Left lung (tissue), 10 donors: ENCODE data around the gene CXCR1. TPM values are rescaled to one million over a fixed set of nuclear protein-coding genes. Genes with fewer than 3 reads are reported as not detected.
A peak's percentile ranks its signal among the peaks of the same experiment; 100 is the strongest.
"Not testable (repeated sequence)": the region's sequence is repeated elsewhere in the genome, so short reads cannot be mapped to it uniquely, and the experiment has no call there.

Experiments
- ATAC-seq: fragments of 200-7000 bp; cut with Tn5 transposase; one replicate; pipeline ENCODE4 v1.9.1; 2020; ENCODE audit warnings: moderate library complexity
- DNase-seq, 4 donors: peaks; one replicate each; pipeline ENCODE4 v3.0.0-alpha.2; 2013 to 2020
- H3K27ac ChIP-seq, 2 donors: fragments of 200-600 bp; sonication (generic) in 1 of 2; one replicate each; pipeline versions ENCODE4 v1.5.0 to v1.8.0; 2020 to 2021
- H3K27me3 ChIP-seq, 2 donors: fragments of 200-600 bp; sonication (generic) in 1 of 2; one replicate each; pipeline versions ENCODE4 v1.5.0 to v1.8.0; 2020 to 2021
- H3K36me3 ChIP-seq, 2 donors: fragments of 200-600 bp; sonication (generic) in 1 of 2; one replicate each; pipeline versions ENCODE4 v1.5.0 to v1.8.0; 2020 to 2021
- H3K4me1 ChIP-seq, 2 donors: fragments of 200-600 bp; one replicate each; pipeline ENCODE4 v1.8.0; 2021
- H3K4me3 ChIP-seq, 2 donors: fragments of 200-600 bp; sonication (generic) in 1 of 2; one replicate each; pipeline versions ENCODE4 v1.5.0 to v1.8.0; 2020 to 2021; ENCODE audit warnings: mild to moderate bottlenecking in 1 of 2
- H3K9me3 ChIP-seq, 2 donors: fragments of 200-600 bp; sonication (generic) in 1 of 2; one replicate each; pipeline versions ENCODE4 v1.5.0 to v1.8.0; 2020 to 2021
- CTCF ChIP-seq, 2 donors: fragments of 200-600 bp; sonication (generic) in 1 of 2; IDR thresholded peaks; one replicate each; pipeline versions ENCODE4 v1.5.0 to v1.8.0; 2021; ENCODE audit warnings: antibody characterized with exemption in 2 of 2
- intact Hi-C, 2 donors: fragments of 100-400 bp; cut with DNase I; formaldehyde crosslinking; loops; one replicate each; pipeline versions ENCODE4 v1.11.2 to v1.14.2; 2022
- polyA plus RNA-seq, 6 donors: library from polyadenylated mRNA; unstranded; fragments of 120-200 nt; gene quantifications; one replicate each; pipeline ENCODE4 v1.2.1, GENCODE V29; 2013; ENCODE audit not compliant: insufficient read length in 6 of 6
- total RNA-seq, 2 donors: library from RNA; stranded (reverse); fragmentation: NEBNext Ultra II Directional; extraction: Animal tissue kit (Norgen Biotek cat#: 25700); gene quantifications; one replicate each; pipeline ENCODE4 v1.2.1, GENCODE V29; 2021
- donor health status: DM: no; HTN: yes; CAD: no.
- donor health status: DM: no; HTN: no; CAD: no.

CXCR1 gene
- total and polyA plus RNA-seq, 8 donors = 0.06 to 21.0 (median 0.10) TPM; not detected in 1

GRCh38 chr2:218128781-218129457 is 37.8 kb downstream of the CXCR1 start:
- no peak for ATAC-seq
- no peak for DNase-seq
- H3K27ac ChIP-seq = peak overlapping the region in 1 of 2 donors; percentile 87
- H3K27me3 ChIP-seq = no peaks in the 10 kb centered on the region
- TF ChIP-seq CTCF (IDR thresholded peaks at IDR 0.05) = no peak
- peaks cover 0 to 21% of the 10 kb centered on the region in 2 donors for H3K4me1 ChIP-seq
- peak overlapping the region in 1 of 2 donors; percentile 28 for H3K4me3 ChIP-seq
- H3K36me3 ChIP-seq = no peaks in the 10 kb centered on the region
- intact Hi-C loops = no loop called here
- no peaks in the 10 kb centered on the region for H3K9me3 ChIP-seq

DNA sequence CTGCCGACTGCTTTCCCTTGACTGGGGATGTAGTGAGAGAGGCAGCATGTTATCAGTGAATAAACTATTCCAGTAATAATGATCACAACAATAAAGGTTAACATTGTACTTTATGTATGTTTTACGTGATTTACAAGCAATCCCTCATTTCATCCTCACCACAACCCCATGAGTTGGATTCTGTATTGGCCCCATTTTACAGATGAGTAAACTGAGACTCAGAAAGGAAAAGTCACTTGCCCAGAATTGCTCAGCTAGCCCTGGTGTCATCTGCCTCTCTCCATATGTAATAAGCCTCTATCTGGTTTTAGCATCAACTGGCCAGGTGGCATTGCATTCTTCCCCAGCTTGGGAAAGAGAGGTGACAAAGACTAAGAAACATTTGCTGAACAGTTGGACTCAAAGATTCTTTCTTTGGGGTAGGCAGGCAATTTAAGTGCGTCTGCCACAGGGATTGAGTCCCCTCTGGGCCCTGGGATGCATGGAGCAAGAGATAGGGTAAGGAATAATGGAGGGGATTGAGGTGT is 38.8 kb downstream of the CXCR1 start:
- H3K4me3 ChIP-seq = peak overlapping the region in 1 of 2 donors; percentile 28
- H3K9me3 ChIP-seq = peaks cover 0 to 3% of the 10 kb centered on the region in 2 donors
- DNase-seq = no peak
- intact Hi-C loops = no loop called here
- TF ChIP-seq CTCF (IDR thresholded peaks at IDR 0.05) = no peak
- no peaks in the 10 kb centered on the region for H3K27me3 ChIP-seq
- H3K36me3 ChIP-seq = no peaks in the 10 kb centered on the region
- peaks cover 0 to 21% of the 10 kb centered on the region in 2 donors for H3K4me1 ChIP-seq
- ATAC-seq = no peak
- peak overlapping the region in 1 of 2 donors; percentile 87 for H3K27ac ChIP-seq

DNA sequence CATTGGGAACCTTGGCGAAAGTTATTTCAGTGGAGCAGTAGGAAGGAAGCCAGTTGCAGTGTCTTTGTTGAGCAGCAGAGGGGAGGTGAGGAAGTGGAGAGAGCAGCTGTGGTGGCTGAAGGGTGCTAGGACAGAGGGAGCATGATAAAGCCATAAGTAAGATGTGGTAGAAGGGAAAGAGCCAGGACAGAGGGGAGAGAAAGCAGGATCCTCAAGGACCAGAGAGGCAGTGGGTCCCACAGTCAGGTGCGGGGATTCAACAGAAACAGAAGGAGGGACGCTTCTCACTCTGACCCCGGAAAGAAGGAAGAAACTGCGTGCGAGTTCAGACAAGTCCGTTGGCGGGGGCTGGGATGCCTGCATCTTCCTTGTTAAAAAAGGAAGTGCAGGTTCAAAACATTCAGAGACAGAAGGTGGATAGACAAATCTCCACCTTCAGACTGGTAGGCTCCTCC is 41.1 kb downstream of the CXCR1 start, which contains the start of gene CXCR2:
TSS of gene CXCR2 (plus strand) at position 403 of the 455 bp plus-strand sequence. CDS start 8,774 bp downstream, outside the sequence.
- H3K27ac ChIP-seq = peak within 1 kb of the TSS in 1 of 2 donors; percentile 87
- DNase-seq (peak; percentile 22 to 89 (median 52)), ATAC-seq (peak; percentile 57)
- TF ChIP-seq CTCF (IDR thresholded peaks at IDR 0.05) = no peak
- peak within 1 kb of the TSS in 1 of 2 donors; percentile 28 for H3K4me3 ChIP-seq
- peaks cover 0 to 21% of the 10 kb centered on the region in 2 donors for H3K4me1 ChIP-seq
- intact Hi-C loops = no loop called here
- H3K36me3 ChIP-seq = no peaks in the 10 kb centered on the region
- no peaks in the 10 kb centered on the region for H3K27me3 ChIP-seq
- H3K9me3 ChIP-seq = peaks cover 0 to 20% of the 10 kb centered on the region in 2 donors

DNA sequence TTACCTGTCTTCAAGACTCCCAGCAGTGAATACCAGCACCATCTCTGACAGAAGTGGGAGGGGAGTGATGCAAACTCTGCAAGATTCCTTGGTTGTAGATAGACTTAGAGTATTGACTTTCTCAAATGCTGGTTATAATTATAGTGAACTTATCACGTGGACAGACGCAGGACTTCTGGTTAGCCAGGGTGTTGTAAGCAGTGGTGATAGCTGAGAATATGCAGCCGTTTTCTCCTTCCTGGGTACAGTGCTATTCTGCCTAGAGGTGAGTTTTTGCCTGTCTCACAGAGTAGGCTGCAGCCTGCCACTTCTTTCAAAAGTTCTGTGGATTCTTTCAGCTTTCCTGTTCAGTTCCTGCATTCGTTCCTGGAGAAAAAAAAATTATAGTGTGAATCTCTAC is 41.7 kb downstream of the CXCR1 start:
- ATAC-seq (peak; percentile 46), DNase-seq (peak in 2 of 4 donors; percentile 61 to 76)
- intact Hi-C loops = no loop called here
- no peaks in the 10 kb centered on the region for H3K36me3 ChIP-seq
- TF ChIP-seq CTCF (IDR thresholded peaks at IDR 0.05) = no peak
- peaks cover 0 to 21% of the 10 kb centered on the region in 2 donors for H3K4me1 ChIP-seq
- no peaks in the 10 kb centered on the region for H3K27me3 ChIP-seq
- peak overlapping the region in 1 of 2 donors; percentile 28 for H3K4me3 ChIP-seq
- peak overlapping the region in 1 of 2 donors; percentile 87 for H3K27ac ChIP-seq
- H3K9me3 ChIP-seq = peaks cover 0 to 20% of the 10 kb centered on the region in 2 donors

GRCh38 chr2:218123986-218124385 is 42.8 kb downstream of the CXCR1 start:
- ATAC-seq = no peak
- no peak overlapping the region for H3K27ac ChIP-seq
- H3K4me3 ChIP-seq = no peak overlapping the region
- H3K36me3 ChIP-seq = no peaks in the 10 kb centered on the region
- H3K27me3 ChIP-seq = no peaks in the 10 kb centered on the region
- peaks cover 0 to 21% of the 10 kb centered on the region in 2 donors for H3K4me1 ChIP-seq
- H3K9me3 ChIP-seq = peaks cover 0 to 20% of the 10 kb centered on the region in 2 donors
- intact Hi-C loops = no loop called here
- TF ChIP-seq CTCF (IDR thresholded peaks at IDR 0.05) = no peak
- DNase-seq = no peak

DNA sequence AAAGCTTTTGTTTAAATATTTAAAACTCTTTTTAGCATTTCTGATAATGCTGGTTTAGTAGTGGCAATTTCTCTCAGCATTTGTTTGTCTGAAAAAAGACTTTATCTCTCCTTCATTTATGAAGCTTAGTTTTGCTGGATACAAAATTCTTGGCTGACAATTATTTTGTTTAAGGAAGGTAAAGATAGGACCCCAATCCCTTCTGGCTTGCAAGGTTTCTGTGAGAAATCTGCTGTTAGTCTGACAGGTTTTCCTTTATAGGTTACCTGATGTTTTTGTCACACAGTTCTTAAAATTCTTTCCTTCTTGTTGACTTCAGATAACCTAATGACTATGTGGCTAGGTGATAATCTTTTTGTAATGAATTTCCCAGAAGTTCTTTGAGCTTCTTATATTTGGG is 44.5 kb downstream of the CXCR1 start:
- H3K9me3 ChIP-seq = peaks cover 0 to 27% of the 10 kb centered on the region in 2 donors

GRCh38 chr2:218121789-218122188 is 45.0 kb downstream of the CXCR1 start:
- peaks cover 0 to 32% of the 10 kb centered on the region in 2 donors for H3K9me3 ChIP-seq
- DNase-seq, H3K36me3 ChIP-seq, H3K4me3 ChIP-seq, H3K27me3 ChIP-seq, ATAC-seq, H3K27ac ChIP-seq, intact Hi-C loops: not testable (repeated sequence)
- peaks cover 0 to 21% of the 10 kb centered on the region in 2 donors for H3K4me1 ChIP-seq

More for the DNA sequence above, 44.5 kb downstream of the CXCR1 start:
- ATAC-seq, H3K27me3 ChIP-seq, H3K36me3 ChIP-seq, H3K27ac ChIP-seq, H3K4me3 ChIP-seq, intact Hi-C loops, DNase-seq: not testable (repeated sequence)
- H3K4me1 ChIP-seq = peaks cover 0 to 21% of the 10 kb centered on the region in 2 donors
